SW480 (cell line): ENCODE data around the gene TIAL1.
"Not testable (repeated sequence)": the region's sequence is repeated elsewhere in the genome, so short reads cannot be mapped to it uniquely, and the experiment has no call there.

Source experiments
- DNase-seq: peaks from one replicate; pipeline ENCODE4 v3.0.0-alpha.2; 2016; ENCODE audit warnings: low spot score

TIAL1 gene

GRCh38 chr10:119613741-119614140 lies 17.0 kb upstream of the TIAL1 start:
- DNase-seq, result no peak

- DNase-seq, result no peak
Observed at GRCh38 chr10:119611433-119611832, 14.7 kb upstream of the TIAL1 start.

GRCh38 chr10:119609516-119609915 lies 12.8 kb upstream of the TIAL1 start:
- no peak for DNase-seq

- DNase-seq, result peak; percentile 50
Observed at GRCh38 chr10:119608316-119609155, 11.8 kb upstream of the TIAL1 start.

GRCh38 chr10:119604468-119604867 lies 7.7 kb upstream of the TIAL1 start:
- DNase-seq, result no peak

- no peak for DNase-seq
Observed at GRCh38 chr10:119602241-119603095, 5.7 kb upstream of the TIAL1 start.

GRCh38 chr10:119598397-119598796 lies 1.6 kb upstream of the TIAL1 start:
- no peak for DNase-seq

GRCh38 chr10:119597405-119598186 lies 832 bp upstream of the TIAL1 start:
- DNase-seq, result peak; percentile 8

GRCh38 chr10:119595676-119596515 lies 868 bp downstream of the TIAL1 start:
- peak; percentile 32 for DNase-seq

- no peak for DNase-seq
Observed at GRCh38 chr10:119595134-119595675, 1.6 kb downstream of the TIAL1 start.

GRCh38 chr10:119588071-119588470 lies 8.7 kb downstream of the TIAL1 start:
- no peak for DNase-seq

GRCh38 chr10:119578355-119578754 lies 18.4 kb downstream of the TIAL1 start:
- no peak for DNase-seq

- DNase-seq, result no peak
Observed at GRCh38 chr10:119575991-119576390, 20.8 kb downstream of the TIAL1 start.

GRCh38 chr10:119575506-119575905 lies 21.3 kb downstream of the TIAL1 start:
- DNase-seq, result no peak

GRCh38 chr10:119567978-119568377 lies 28.8 kb downstream of the TIAL1 start:
- DNase-seq, result no peak

GRCh38 chr10:119562097-119562496 lies 34.7 kb downstream of the TIAL1 start:
- no peak for DNase-seq

GRCh38 chr10:119559511-119559910 lies 37.3 kb downstream of the TIAL1 start:
- DNase-seq, result not testable (repeated sequence)

GRCh38 chr10:119556081-119556480 lies 40.7 kb downstream of the TIAL1 start:
- DNase-seq, result not testable (repeated sequence)

GRCh38 chr10:119555178-119555784 lies 41.5 kb downstream of the TIAL1 start:
- DNase-seq, result no peak

- DNase-seq, result no peak
Observed at GRCh38 chr10:119550827-119551226, 45.9 kb downstream of the TIAL1 start.
